Chondrocyte (in vitro differentiated cells): Measurements from ENCODE around the gene HGF. TPM values are rescaled to one million over a fixed set of nuclear protein-coding genes. Genes with fewer than 3 reads are reported as not detected.

Experiments
- DNase-seq: peaks from one replicate; pipeline ENCODE4 v3.0.0; 2021; ENCODE audit warnings: mixed read lengths, low spot score
- H3K27ac Mint-ChIP-seq: one replicate; pipeline ENCODE4 v1.8.0; 2021; ENCODE audit warnings: mild to moderate bottlenecking, moderate library complexity, mixed read lengths; ENCODE audit not compliant: unreplicated experiment
- H3K27me3 Mint-ChIP-seq: 2 replicates; pipeline ENCODE4 v1.8.0; 2021; ENCODE audit warnings: low read depth, mixed read lengths
- H3K36me3 Mint-ChIP-seq: 2 replicates; pipeline ENCODE4 v1.8.0; 2021; ENCODE audit warnings: low read depth, mixed read lengths
- H3K4me1 Mint-ChIP-seq: 2 replicates; pipeline ENCODE4 v1.8.0; 2021; ENCODE audit warnings: low read depth, mild to moderate bottlenecking, mixed read lengths
- H3K4me3 Mint-ChIP-seq: one replicate; pipeline ENCODE4 v1.8.0; 2021; ENCODE audit warnings: mild to moderate bottlenecking, moderate library complexity, mixed read lengths; ENCODE audit not compliant: unreplicated experiment
- H3K9me3 Mint-ChIP-seq: 2 replicates; pipeline ENCODE4 v1.8.0; 2021; ENCODE audit warnings: low read depth, mixed read lengths
- total RNA-seq: library from RNA; stranded (reverse); gene quantifications from 3 replicates; pipeline ENCODE4 v1.2.1, GENCODE V29; 2021
- TF ChIP-seq, protein P1 (sequence below): fragments of 200-600 bp; sonication (generic); IDR thresholded peaks from 2 replicates; pipeline ENCODE4 v1.5.0; 2021; ENCODE audit warnings: antibody characterized with exemption, mild to moderate bottlenecking, moderate library complexity

The HGF gene
- total RNA-seq, 1 donor from 2014 or later = 3.7 TPM

DNA sequence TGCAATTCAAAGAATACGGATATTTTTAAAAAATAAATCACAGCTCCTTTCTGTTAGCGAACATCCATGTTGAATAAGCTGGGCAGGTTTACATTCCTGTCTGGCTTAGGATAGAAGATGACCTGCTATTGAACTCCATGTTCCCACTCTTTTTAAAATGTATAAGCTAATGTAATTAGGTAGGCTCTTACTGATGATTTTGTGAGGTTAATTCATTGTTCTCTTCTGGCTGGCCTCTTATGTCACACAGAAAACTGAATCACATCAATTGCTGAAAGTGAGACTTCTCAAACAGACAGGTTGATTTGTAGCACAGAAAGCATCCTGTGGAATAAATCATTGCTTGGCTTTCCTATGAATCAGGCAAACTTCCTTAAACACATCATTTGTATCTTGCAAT, 24.2 kb downstream of the HGF start:
- Mint-ChIP-seq H3K36me3 (peaks cover 6% of the 10 kb centered on the region), H3K4me3 (no peak overlapping the region), H3K27ac (no peak overlapping the region), H3K9me3 (no peaks in the 10 kb centered on the region), H3K27me3 (no peaks in the 10 kb centered on the region), H3K4me1 (peaks cover 5% of the 10 kb centered on the region)
- no peak for DNase-seq
- TF ChIP-seq, protein P1, sequence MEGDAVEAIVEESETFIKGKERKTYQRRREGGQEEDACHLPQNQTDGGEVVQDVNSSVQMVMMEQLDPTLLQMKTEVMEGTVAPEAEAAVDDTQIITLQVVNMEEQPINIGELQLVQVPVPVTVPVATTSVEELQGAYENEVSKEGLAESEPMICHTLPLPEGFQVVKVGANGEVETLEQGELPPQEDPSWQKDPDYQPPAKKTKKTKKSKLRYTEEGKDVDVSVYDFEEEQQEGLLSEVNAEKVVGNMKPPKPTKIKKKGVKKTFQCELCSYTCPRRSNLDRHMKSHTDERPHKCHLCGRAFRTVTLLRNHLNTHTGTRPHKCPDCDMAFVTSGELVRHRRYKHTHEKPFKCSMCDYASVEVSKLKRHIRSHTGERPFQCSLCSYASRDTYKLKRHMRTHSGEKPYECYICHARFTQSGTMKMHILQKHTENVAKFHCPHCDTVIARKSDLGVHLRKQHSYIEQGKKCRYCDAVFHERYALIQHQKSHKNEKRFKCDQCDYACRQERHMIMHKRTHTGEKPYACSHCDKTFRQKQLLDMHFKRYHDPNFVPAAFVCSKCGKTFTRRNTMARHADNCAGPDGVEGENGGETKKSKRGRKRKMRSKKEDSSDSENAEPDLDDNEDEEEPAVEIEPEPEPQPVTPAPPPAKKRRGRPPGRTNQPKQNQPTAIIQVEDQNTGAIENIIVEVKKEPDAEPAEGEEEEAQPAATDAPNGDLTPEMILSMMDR = no peak

DNA sequence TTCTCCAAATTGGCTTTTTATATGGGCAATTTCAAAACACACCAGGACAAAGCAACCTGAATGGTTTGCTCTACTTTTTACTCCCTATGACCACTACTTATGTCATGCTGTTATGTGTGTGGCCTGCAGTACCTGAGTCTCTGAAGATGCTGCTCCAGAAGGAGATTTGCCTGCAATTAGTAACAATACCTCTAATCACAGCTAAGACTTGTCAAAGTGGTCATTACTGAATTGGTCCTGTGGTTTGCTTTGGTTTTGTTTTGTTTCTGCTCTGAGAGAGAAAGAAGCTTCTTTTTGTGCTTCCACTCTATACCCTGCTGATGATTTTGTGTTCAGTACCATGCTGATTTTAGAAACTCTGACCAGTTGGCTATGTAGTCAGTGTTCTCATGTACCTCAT, 25.5 kb downstream of the HGF start:
- no peak overlapping the region for H3K4me3 Mint-ChIP-seq
- H3K9me3 Mint-ChIP-seq = no peaks in the 10 kb centered on the region
- TF ChIP-seq, protein P1 = no peak
- no peaks in the 10 kb centered on the region for H3K27me3 Mint-ChIP-seq
- no peak for DNase-seq
- no peak overlapping the region for H3K27ac Mint-ChIP-seq
- H3K4me1 Mint-ChIP-seq = peaks cover 5% of the 10 kb centered on the region
- peaks cover 11% of the 10 kb centered on the region for H3K36me3 Mint-ChIP-seq

DNA sequence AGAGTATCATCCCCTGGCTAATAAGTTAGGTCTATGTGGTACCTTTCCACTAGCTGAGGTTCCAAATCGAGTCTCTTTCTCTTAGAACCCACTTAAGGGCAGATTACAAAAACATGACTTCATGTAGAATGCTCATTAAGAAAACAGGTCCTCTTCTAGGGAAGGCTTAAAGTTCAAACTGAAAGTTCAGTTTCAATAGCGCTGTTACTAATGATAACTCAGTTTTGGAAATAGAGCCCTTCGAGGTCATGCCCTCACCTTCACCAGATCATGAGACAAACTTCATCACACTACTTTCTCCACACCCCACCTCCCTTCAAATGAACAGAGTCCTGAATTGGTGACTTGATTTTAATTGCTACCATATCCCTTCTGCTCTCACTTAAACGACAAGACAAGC, 26.2 kb downstream of the HGF start:
- H3K27ac Mint-ChIP-seq = no peak overlapping the region
- no peaks in the 10 kb centered on the region for H3K27me3 Mint-ChIP-seq
- TF ChIP-seq, protein P1 = no peak
- H3K4me1 Mint-ChIP-seq = peaks cover 5% of the 10 kb centered on the region
- no peak overlapping the region for H3K4me3 Mint-ChIP-seq
- peaks cover 11% of the 10 kb centered on the region for H3K36me3 Mint-ChIP-seq
- no peak for DNase-seq
- no peaks in the 10 kb centered on the region for H3K9me3 Mint-ChIP-seq

DNA sequence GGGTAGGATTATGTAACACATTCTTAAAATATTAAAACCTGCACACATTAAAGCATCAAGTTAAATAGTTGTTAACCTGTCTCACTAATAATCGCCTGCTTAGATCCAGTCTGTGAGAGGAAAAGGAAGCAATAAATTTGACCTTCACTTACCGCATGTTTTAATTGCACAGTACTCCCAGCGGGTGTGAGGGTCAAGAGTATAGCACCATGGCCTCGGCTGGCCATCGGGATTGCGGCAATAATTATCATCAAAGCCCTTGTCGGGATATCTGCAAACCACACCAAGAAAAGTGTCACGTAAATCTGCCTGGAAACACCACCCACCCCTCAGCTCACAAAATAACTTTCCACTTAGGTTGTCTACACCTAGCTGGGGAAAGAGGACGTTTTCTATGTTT, 26.6 kb downstream of the HGF start:
- Mint-ChIP-seq H3K4me1 (peaks cover 5% of the 10 kb centered on the region), H3K36me3 (peaks cover 9% of the 10 kb centered on the region), H3K27me3 (no peaks in the 10 kb centered on the region), H3K4me3 (no peak overlapping the region), H3K9me3 (no peaks in the 10 kb centered on the region), H3K27ac (no peak overlapping the region)
- TF ChIP-seq, protein P1 = no peak
- DNase-seq = no peak

DNA sequence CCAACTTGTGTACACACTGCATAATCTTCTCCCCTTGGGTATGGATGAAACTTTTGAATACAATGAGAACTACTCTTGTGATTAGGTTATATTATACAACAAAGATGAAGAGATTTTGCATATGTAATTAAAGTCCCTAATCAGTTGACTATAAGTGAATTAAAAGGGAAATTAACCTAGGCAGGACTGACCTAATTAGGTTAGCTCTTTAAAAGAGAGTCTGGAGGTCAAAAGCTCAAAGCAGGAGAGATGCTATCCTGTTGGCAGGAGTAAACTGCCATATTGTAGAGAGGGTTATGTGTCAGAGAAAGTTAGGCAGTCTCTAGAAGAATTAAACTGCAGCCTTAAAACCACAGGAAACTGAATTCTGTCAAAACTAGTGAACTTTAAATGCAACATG, 29.4 kb downstream of the HGF start:
- Mint-ChIP-seq H3K27me3 (no peaks in the 10 kb centered on the region), H3K36me3 (peaks cover 9% of the 10 kb centered on the region), H3K4me3 (no peak overlapping the region), H3K4me1 (peaks cover 12% of the 10 kb centered on the region), H3K9me3 (no peaks in the 10 kb centered on the region), H3K27ac (no peak overlapping the region)
- TF ChIP-seq, protein P1 = no peak
- no peak for DNase-seq
